Frontal cortex (tissue), 4 donors: Measurements from ENCODE around the gene STX12. TPM values are rescaled to one million over a fixed set of nuclear protein-coding genes. Genes with fewer than 3 reads are reported as not detected.
"Not testable (repeated sequence)": the region's sequence is repeated elsewhere in the genome, so short reads cannot be mapped to it uniquely, and the experiment has no call there.

Experiments
- DNase-seq, 2 donors: peaks; one replicate each; pipeline ENCODE4 v3.0.0; 2012; ENCODE audit warnings: low spot score in 2 of 2
- FAIRE-seq: peaks from 2 replicates; lab custom pipeline; 2012; peaks lifted over from hg19 to GRCh38; lab: Jason Lieb, UNC
- total RNA-seq: library from RNA; depleted of rRNA; stranded (reverse); fragments of >200 nt; gene quantifications from one replicate; pipeline ENCODE4 v1.2.3, GENCODE V29; 2014
- donor health status: control.
- donor health status: control.
- donor health status: control.

STX12 gene
- total RNA-seq, 1 donor from 2014 or later = 175 TPM

GRCh38 chr1:27821761-27822315 lies 48.8 kb downstream of the STX12 start:
- no peak for FAIRE-seq
- DNase-seq = no peak

- no peak for DNase-seq
- FAIRE-seq = no peak
Observed at GRCh38 chr1:27823784-27824183, 50.8 kb downstream of the STX12 start.

GRCh38 chr1:27824411-27824810 lies 51.4 kb downstream of the STX12 start:
- DNase-seq (no peak), FAIRE-seq (no peak)

GRCh38 chr1:27829339-27829960 lies 56.4 kb downstream of the STX12 start:
- not testable (repeated sequence) for FAIRE-seq, DNase-seq

GRCh38 chr1:27830621-27831440 lies 57.8 kb downstream of the STX12 start, which contains the start of gene PPP1R8:
PPP1R8 (plus strand) TSS chr1:27830782; CDS start chr1:27830836, 54 bp downstream.
- FAIRE-seq = no peak

GRCh38 chr1:27831568-27832410 lies 58.8 kb downstream of the STX12 start:
- no peak for DNase-seq
- FAIRE-seq = no peak

More at GRCh38 chr1:27830621-27831440, 57.8 kb downstream of the STX12 start, which contains the start of gene PPP1R8:
- peak; percentile 78 to 80 for DNase-seq

- DNase-seq = no peak
- FAIRE-seq = no peak
Observed at GRCh38 chr1:27832762-27833161, 59.7 kb downstream of the STX12 start.

GRCh38 chr1:27833470-27833869 lies 60.5 kb downstream of the STX12 start:
- FAIRE-seq (no peak), DNase-seq (no peak)

GRCh38 chr1:27835046-27835445 lies 62.0 kb downstream of the STX12 start:
- FAIRE-seq = no peak
- DNase-seq = no peak

- no peak for DNase-seq
- no peak for FAIRE-seq
Observed at GRCh38 chr1:27835501-27835900, 62.5 kb downstream of the STX12 start.

- FAIRE-seq (no peak), DNase-seq (no peak)
Observed at GRCh38 chr1:27849951-27850350, 76.9 kb downstream of the STX12 start.

GRCh38 chr1:27855085-27855484 lies 82.1 kb downstream of the STX12 start:
- FAIRE-seq = no peak

GRCh38 chr1:27856561-27857343 lies 83.7 kb downstream of the STX12 start:
- FAIRE-seq (no peak), DNase-seq (no peak)

More at GRCh38 chr1:27855085-27855484, 82.1 kb downstream of the STX12 start:
- no peak for DNase-seq

- not testable (repeated sequence) for DNase-seq, FAIRE-seq
Observed at GRCh38 chr1:27857552-27857951, 84.5 kb downstream of the STX12 start.

GRCh38 chr1:27858072-27858948 lies 85.3 kb downstream of the STX12 start:
- FAIRE-seq = no peak
- DNase-seq = peak; percentile 74 to 78

GRCh38 chr1:27858949-27859576 lies 86.0 kb downstream of the STX12 start:
- DNase-seq = no peak
- FAIRE-seq = no peak

GRCh38 chr1:27861436-27861835 lies 88.4 kb downstream of the STX12 start:
- DNase-seq (no peak), FAIRE-seq (no peak)

- no peak for DNase-seq
- no peak for FAIRE-seq
Observed at GRCh38 chr1:27862004-27862403, 89.0 kb downstream of the STX12 start.
